GM19468 (cell line): ENCODE data around the gene KCNJ4.

ENCODE experiments used
- ATAC-seq: cut with Tn5 transposase; IDR thresholded peaks from one replicate; pipeline ENCODE4 v1.9.1; 2021; ENCODE audit warnings: mild to moderate bottlenecking, moderate library complexity, moderate number of reproducible peaks; ENCODE audit not compliant: unreplicated experiment; ENCODE audit errors: extremely low read depth

Gene KCNJ4

GRCh38 chr22:38435965-38436364 lies 19.0 kb downstream of the KCNJ4 start:
- ATAC-seq, result no peak

DNA sequence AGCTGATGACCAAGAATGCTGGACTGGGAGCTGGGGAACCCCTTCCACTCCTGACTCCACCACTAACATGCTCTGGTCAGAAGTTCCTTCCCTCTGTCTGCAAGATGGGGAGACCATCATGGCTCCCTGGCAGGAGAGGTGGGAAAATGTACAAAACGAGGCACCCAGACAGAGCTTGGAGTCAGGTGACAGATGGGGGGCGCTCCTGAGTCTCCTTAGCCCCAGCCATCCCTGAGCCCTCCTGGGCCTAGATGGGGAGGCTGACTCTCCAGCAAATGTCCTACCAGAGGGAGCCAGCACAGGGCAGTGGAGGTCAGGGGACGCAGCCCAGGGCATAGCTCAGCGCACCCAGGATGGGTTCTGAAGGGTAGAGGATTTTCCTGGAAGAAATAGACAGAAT lies 20.0 kb downstream of the KCNJ4 start:
- ATAC-seq, result no peak

GRCh38 chr22:38433871-38434270 lies 21.1 kb downstream of the KCNJ4 start:
- ATAC-seq, result no peak

DNA sequence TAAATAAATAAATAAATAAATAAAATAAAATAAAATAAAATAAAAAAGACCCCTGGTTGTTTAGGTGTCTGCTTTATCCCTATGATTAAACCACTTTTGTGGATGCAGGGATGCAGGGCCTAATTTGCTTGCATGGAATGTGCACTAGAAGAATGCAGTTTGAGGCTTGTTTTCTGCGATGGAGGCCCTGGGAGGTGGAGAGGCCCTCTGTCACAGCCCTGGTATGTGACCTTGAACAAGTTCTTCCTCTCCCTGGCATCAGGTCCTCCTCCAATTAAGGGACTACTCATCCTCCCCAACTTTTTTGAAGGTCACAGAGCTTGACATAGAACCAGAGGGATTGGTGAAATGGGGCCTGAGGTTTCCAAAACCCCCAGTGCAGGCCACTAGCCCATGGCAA lies 22.7 kb downstream of the KCNJ4 start:
- ATAC-seq, result no peak

GRCh38 chr22:38431266-38432010 lies 23.6 kb downstream of the KCNJ4 start:
- no peak for ATAC-seq

DNA sequence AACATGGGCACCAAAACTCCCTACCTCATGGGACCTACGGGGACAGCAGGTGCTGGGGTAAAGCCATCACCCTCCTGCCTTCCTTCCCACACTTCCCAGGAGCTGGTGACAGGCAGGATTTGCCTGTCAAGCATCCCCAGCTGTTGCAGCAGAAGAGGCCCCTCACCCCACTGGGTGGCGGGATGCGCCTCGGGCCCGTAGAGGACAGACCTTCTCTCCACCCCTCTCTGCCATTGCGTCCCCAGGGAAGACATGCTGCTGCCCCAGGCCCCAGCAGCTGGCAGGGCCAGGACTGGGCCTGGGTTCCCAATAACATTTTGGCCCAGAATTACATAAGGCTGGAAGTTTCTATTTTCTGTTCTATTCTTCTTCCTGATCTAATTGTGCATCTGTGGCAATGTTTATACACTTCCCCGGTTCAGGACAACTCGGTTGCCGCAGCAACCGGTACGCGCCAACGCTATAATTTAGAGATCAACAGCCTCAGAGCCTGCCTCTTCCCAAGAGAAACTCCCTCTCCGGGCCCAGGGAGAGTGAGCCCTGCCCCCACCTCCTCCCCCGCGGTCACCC lies 25.4 kb downstream of the KCNJ4 start:
- ATAC-seq, result no peak

GRCh38 chr22:38428714-38429113 lies 26.3 kb downstream of the KCNJ4 start:
- no peak for ATAC-seq

- ATAC-seq, result no peak
Measured at GRCh38 chr22:38427940-38428339, 27.1 kb downstream of the KCNJ4 start.

GRCh38 chr22:38427465-38427864 lies 27.5 kb downstream of the KCNJ4 start:
- no peak for ATAC-seq

- ATAC-seq, result no peak
Measured at GRCh38 chr22:38426628-38427027, 28.4 kb downstream of the KCNJ4 start.

DNA sequence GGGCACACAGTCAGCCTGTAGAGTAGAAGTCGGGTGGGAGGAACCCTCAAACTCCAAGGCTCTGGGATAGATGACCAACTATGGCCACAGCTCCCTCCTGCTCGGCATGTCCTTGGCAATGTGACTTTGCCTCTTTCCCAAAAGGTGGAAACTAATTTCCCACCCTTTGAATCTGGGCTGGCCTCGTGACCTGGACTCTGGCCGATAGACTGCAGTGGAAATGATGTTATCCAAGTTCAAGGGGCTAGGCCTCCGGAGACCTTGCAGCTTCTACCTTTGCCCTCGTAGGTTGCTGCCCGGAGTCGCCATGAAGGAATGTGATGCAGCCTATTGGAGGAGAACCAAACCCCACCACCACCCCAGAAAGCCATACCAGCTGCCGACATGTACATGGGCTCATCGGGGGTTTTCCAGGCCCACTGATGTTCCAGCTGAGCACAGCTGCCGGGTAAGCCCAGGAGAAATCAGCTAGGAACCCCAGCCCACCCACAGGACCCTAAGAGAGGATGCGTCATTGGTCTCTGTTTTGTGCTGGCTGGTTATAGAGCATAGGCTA lies 30.4 kb downstream of the KCNJ4 start:
- no peak for ATAC-seq

DNA sequence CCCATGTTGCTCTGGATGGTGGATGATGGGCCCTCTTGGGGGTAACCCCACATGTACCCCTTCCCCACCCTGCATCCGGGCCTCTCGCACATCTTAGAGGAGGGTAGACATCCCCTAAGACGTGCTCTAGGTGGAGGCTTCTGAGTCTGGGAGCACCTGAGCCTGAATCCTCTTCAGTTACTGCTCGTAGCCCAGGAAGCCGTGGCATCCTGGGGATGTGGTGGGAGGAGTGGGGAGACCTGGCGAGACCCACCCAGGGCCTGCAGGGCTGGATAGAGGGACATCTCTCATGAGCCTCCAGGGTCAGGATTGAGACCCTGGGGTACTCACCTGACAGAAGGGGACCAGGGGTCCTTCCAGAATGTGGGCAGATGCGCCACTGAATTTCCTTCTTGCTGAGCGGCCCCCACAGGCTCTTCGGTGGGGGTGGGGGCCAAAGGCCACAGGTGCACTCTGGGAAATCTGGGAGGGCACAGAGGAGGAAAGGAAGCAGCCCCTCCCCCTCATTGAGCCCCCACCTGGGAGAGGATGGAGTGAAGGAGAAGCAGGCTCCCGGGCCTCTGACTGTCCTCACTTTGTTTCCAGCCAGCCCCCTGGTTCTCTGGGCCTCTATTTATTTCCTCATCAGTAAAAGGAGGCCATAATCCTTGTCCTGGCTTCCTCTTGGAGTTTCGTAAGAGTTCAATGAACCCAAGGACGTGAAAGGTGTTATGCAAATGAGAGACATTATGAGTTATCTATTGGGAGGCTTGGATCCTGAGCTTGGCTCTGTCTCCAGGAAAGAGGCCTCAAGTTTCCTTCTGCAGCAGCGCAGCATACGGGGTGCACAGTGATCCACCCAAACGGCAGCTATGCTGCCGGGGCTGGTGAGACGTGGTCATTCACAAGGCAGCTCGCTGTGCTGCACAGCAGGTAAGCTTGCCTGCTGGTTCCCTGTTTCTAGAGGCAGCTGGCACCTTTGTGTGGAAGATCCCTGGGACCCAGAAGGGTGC lies 31.2 kb downstream of the KCNJ4 start:
- no peak for ATAC-seq

DNA sequence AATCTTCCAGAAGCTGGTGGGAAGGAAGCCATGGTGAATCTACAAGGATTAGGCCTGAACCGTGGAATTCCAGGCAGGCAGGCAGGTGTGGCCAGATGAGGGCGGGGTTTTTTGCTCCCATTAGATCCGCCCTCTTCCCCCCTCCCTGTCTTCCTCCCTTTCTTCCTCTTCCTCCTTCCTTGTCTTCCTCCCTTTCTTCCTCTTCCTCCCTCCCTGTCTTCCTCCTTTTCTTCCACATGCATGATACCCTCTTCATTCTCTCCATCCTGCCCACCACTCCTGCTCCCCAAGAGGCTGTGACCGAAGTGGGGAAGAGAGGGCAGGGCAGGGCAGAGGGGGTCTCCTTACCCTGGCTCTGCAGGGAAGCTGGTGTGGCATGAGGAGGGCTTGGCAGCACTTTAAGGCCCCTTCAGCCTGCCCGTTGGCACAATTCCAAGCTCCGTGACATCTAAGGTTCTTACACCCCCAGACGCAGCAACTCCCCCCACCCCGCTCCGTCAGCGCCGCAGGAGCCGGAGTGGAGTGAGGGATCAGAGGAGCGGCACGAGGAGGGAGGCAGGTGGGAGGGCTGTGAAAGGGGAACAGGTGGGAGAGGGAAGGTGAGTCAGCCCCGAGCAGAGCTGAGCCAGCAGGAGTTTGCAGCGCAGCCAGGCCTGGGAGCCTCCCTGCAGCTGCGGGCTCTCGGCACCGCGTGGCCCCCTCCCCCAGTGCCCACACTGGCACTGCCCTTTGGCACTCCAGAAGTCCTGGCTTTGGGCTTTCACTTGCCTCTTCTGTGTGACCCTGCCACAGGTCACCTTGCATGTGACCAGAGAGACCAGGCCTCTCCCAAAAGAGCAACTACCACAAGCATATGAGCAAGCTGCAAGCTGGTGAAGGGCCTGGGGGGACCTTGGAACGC lies 32.1 kb downstream of the KCNJ4 start:
- no peak for ATAC-seq

DNA sequence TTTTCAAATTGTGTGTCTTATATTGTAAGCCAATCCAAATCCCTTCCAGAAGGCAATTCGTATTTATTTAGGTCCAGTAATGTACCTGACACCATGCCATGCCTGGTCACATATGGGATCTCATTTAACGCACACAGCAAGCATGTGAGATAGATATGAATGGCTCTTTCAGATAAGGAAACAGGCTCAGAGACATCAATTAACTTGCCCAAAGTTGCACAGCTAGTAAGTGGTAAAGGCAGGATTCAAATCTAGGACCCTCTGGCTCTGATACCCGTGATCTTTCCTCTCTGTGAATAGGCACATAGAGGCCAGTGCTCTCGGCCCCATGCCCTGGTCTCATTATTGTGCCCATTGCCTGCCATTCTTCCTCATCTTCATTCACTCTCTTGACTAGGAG lies 34.3 kb downstream of the KCNJ4 start:
- no peak for ATAC-seq

DNA sequence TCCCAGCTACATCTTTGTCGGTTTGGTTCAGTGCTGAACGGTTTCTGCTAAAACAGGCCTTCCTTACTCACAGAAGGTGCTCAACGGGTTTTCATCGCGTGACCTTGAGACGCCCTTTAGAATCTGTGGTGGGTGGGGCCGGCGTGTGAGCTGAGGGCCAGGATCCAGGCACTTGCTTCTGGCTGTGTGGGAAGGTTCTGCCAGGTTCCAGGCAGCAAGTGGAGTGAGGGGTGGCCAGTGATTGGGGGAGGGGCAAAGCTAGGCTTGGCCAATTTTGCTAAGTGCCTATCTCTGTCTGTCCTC lies 35.2 kb downstream of the KCNJ4 start:
- no peak for ATAC-seq

- no peak for ATAC-seq
Measured at GRCh38 chr22:38419121-38419857, 35.7 kb downstream of the KCNJ4 start.

DNA sequence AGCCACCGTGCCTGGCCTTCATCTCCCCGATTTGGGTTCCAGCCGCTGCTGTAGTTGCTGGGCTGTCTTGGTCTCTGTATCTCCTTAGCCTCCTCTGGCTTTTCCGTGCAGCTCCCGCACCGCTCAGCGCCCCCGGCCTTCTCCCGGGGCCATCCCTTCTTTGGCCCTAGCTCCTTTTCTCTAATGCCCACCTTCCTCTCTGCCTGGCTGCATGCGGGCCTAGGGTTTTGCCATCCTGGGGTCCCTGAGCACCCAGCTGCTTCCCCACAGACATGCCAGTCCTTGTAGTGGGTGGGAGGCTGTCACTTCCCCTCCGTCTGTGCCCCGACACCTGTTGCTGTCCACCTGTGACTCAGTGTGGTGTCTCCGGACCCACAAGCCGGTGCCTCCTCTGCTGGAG lies 36.4 kb downstream of the KCNJ4 start:
- ATAC-seq, result no peak

DNA sequence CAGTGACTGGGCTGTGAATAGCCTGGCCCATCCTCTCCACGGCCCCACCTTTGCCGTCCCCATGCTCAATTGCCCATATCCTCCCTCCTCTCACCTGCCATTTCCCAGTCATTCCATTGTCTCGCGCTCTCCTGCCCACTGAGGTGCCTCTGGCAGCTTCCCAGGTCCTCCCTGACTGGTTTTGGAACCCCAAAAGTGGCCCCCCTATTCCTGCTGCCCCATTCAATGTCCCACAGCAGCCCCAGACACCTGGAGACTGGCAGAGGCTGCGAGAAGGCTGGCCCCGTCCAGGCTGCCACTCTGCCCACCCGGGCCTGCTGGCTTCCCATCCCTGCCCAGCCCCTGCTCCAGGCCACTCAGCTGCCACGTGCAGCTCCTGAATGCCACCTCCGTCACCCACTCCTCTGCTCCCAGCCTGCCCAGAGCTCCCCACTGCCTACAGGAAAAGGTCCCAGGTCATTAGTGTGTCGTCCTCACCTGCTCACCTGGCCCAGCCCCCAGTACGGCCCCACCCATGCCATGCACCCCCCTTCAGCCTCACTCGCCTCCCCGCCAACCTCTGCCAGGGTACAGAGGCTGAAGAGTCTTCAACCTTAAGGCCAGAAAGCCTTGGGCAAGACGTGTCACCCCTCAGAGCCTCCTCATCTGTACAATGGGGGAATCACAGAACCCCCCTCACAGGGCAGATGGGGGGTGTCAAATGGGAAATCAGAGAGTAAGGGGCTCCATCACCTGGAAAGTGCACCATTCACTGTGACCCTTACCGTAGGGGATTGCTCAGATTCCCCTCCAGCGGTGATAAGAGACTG lies 37.5 kb downstream of the KCNJ4 start:
- ATAC-seq, result no peak
